ENCODE results near the gene TLE4.

GRCh38 chr9:79616971-79617370 is 45.2 kb downstream of the TLE4 start:
- TF ChIP-seq WRNIP1 (IDR thresholded peaks at IDR 0.05; ENCODE audit: borderline replicate concordance, low read depth, low read length) (no peak), HDAC2 (IDR thresholded peaks at IDR 0.05) (no peak)
